ENCODE data around the gene HPCA. TPM values are rescaled to one million over a fixed set of nuclear protein-coding genes. Genes with fewer than 3 reads are reported as not detected.

The HPCA gene
- 0.14 TPM in 1 of 2 replicates, not detected in the other for total RNA-seq

DNA sequence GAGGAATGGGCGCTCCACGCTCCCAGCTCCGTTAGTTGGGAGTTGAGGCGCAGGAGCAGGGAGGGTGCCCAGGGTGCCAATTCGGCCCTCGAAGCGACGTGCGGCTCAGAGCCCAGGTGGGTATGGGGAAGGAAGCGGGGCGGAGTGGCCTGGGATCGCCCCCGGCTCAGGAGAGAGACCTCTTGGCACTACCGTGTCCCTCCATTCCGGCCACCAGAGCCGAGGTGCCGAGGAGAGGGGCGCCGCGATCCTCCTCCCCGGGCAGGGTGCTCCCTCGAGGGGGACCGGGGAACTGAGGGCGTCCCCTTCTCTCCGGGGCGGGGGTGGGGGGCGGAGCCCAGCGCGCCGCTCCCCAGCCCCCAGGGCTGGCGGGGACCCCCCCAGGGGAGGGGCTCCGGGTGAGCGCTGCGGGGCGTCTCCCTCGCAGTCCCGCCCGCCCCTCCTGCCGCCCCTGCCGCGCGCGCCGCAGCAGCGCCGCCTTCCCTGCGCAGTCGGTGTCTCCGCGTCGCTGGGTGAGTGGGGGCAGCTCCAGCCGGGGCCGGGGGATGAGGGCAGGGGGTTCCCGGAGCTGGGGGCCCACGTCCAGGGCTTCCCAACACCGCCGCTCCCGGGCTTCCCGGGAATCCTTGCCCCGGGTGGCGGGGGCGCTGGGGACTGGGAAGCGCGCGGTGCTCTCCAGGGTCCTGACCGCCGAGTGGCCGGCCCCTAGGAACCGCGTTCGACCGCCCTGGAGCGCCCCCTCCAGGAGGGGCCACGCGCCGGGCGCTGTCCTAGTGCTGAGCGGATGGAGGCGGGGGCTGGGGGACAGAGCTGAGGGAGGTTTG lies at the start of gene HPCA:
Gene HPCA, plus strand, starts transcription at position 488 of the 824 bp plus-strand sequence. CDS start 2,408 bp downstream, outside the sequence.
- TF ChIP-seq, protein P1, sequence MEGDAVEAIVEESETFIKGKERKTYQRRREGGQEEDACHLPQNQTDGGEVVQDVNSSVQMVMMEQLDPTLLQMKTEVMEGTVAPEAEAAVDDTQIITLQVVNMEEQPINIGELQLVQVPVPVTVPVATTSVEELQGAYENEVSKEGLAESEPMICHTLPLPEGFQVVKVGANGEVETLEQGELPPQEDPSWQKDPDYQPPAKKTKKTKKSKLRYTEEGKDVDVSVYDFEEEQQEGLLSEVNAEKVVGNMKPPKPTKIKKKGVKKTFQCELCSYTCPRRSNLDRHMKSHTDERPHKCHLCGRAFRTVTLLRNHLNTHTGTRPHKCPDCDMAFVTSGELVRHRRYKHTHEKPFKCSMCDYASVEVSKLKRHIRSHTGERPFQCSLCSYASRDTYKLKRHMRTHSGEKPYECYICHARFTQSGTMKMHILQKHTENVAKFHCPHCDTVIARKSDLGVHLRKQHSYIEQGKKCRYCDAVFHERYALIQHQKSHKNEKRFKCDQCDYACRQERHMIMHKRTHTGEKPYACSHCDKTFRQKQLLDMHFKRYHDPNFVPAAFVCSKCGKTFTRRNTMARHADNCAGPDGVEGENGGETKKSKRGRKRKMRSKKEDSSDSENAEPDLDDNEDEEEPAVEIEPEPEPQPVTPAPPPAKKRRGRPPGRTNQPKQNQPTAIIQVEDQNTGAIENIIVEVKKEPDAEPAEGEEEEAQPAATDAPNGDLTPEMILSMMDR (conservative IDR thresholded peaks at IDR 0.05; ENCODE audit: low read depth, low read length): peak; percentile 75
- H3K4me3 ChIP-seq (ENCODE audit: low read depth, low read length): peak within 1 kb of the TSS; percentile 16
- no peak for DNase-seq (ENCODE audit: low read depth)

DNA sequence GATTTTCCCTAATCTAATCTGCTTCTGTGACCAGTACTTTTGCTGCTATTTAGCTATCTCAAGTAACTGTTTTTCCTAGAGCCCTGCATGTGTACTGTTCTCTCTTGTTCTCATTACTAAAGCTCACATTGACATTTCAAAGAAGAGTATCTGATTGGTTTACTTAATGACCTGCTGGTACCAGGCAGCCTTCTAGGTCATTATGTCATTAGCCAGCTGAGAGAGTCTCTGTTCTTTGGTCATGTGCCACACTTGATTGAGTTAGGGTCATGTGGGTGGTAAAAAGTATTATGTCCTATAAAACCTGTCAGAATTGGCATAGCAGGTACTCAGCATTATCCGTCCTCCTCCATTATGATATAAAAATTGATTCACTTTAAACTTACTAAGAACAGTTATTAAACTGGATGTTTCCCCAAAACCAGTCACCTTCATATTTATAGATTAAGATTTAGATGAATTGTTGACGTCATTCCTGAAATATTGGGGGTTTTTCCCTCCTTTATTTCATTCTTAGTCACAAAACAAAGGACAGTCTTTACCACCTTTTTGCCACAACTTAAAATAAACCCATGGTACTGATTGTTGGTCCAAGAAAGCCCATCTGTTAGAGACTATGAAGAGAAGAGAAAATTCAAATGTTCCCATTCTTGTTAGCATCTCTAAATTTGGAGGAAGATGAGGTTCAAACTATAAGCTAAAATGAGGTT lies 37.8 kb upstream of the HPCA start:
- no peak for DNase-seq (ENCODE audit: low read depth)
- no peak overlapping the region for H3K4me3 ChIP-seq (ENCODE audit: low read depth, low read length)
- TF ChIP-seq, protein P1 (conservative IDR thresholded peaks at IDR 0.05; ENCODE audit: low read depth, low read length): no peak

DNA sequence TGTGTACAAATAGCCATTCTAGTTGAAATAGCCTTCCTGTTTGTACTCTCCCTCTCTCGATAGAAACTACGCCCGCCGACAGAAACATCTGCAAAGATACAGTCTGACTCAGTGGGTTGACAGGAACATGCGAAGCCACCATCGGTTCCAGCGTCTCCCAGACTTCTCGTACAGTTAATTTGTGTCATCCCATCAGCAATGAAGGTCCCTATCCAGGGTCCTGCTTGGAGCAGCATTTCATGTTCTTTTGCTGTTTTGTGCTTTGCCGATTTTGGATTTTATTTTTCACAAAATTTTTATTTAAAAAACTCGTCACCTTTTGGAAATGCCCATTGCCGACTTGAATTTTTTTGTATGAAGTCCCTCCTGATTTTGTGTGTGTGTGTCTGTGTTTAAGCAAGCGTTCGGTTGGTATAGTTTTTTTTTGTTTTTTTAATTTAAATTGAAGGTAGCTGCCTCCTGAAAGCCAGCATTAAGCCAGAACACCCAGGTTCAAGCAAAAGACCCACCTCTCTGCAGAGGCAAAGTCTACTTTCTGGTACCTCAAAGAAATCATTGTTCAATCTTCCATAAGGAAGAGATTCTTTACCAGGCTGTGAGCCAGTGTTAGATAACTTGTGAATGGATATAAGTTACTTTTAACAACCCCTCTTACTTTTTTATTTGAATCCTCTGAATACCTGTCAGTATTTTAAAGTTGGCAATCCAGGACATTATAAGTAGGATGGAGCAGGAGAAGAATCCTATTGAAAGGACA lies 30.3 kb upstream of the HPCA start:
- no peak overlapping the region for H3K4me3 ChIP-seq (ENCODE audit: low read depth, low read length)
- DNase-seq (ENCODE audit: low read depth): no peak
- TF ChIP-seq, protein P1 (conservative IDR thresholded peaks at IDR 0.05; ENCODE audit: low read depth, low read length): no peak

DNA sequence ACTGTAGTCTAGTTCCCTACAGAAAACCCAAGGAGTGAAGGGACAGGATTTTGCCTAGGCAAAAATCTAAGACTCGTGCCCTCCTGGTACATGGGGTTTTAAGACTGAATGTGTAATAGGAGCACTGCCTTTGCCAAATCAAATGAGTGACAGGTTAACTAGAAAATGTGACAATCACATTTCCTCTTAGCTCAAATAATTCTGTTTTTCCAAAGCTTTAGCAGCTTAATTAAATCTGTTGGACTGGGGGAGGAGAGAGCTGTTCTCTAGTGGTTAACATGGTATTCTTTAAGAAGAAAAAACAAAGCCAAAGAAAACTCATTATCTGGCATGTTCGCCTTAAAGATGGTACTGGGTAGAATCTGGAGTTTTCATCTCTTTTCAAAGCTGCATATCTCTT lies 28.2 kb upstream of the HPCA start:
- DNase-seq (ENCODE audit: low read depth): no peak
- no peak overlapping the region for H3K4me3 ChIP-seq (ENCODE audit: low read depth, low read length)
- TF ChIP-seq, protein P1 (conservative IDR thresholded peaks at IDR 0.05; ENCODE audit: low read depth, low read length): no peak

DNA sequence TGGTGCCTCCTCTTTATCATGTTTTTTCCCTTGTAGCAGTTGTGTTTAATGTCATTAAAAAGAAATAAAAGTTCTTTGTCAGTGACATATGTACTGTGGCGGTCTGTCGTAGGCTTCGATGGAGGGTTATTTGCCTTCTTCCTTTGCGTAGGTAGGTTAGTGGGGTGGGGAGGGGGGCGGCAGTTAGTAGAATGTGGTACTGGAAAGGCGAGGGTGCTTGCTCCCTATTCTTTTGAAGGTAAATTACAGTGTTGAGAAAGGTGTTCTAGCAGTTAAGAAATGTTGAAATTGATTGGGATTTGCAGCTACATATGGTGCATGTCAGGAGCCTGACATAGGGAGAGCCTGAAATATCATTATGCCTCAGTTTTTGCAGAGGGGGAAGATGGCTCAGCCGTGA lies 27.5 kb upstream of the HPCA start:
- no peak overlapping the region for H3K4me3 ChIP-seq (ENCODE audit: low read depth, low read length)
- TF ChIP-seq, protein P1 (conservative IDR thresholded peaks at IDR 0.05; ENCODE audit: low read depth, low read length): no peak
- DNase-seq (ENCODE audit: low read depth): no peak

DNA sequence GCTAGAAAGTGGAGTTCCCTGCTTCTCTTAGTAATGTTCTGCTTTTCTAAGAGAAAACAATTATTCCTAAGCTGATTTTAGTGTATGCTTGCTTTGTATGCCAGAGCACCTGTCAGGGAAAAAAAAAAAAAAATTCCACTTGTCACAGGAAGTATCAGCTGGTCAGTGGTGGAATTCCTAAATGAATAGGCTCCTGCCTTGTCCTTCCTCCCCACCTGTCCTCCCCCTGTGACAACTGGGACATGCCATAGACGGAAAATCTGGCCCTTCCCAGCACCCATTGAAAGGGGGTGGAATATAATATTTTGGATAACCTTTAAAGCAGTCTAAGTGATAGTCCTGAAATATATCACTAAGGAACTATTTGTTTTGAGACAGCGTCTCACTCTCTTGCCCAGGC lies 26.4 kb upstream of the HPCA start:
- H3K4me3 ChIP-seq (ENCODE audit: low read depth, low read length): no peak overlapping the region
- TF ChIP-seq, protein P1 (conservative IDR thresholded peaks at IDR 0.05; ENCODE audit: low read depth, low read length): no peak
- no peak for DNase-seq (ENCODE audit: low read depth)

Measured in epithelial cell of proximal tubule (primary cell).